Activated CD4-positive, alpha-beta T cell treated with anti-CD3 and anti-CD28 coated beads, Interleukin-2, amount 50 U/mL, for 1 hour (primary cell): ENCODE measurements around the gene ENDOD1.

Experiments used
- DNase-seq: peaks from one replicate; pipeline ENCODE4 v3.0.0-alpha.2; 2020

ENDOD1 gene

GRCh38 chr11:95078526-95078925 lies 11.1 kb upstream of the ENDOD1 start:
- DNase-seq = no peak

- DNase-seq = no peak
These were observed 8.6 kb upstream of the ENDOD1 start for GRCh38 chr11:95081010-95081409.

GRCh38 chr11:95081412-95081811 lies 8.2 kb upstream of the ENDOD1 start:
- no peak for DNase-seq

- no peak for DNase-seq
These were observed 7.1 kb upstream of the ENDOD1 start for GRCh38 chr11:95082576-95083001.

GRCh38 chr11:95084509-95084908 lies 5.1 kb upstream of the ENDOD1 start:
- no peak for DNase-seq

- DNase-seq = no peak
These were observed 4.4 kb upstream of the ENDOD1 start for GRCh38 chr11:95085117-95085816.

GRCh38 chr11:95086151-95086550 lies 3.5 kb upstream of the ENDOD1 start:
- DNase-seq = no peak

GRCh38 chr11:95086836-95087570 lies 2.6 kb upstream of the ENDOD1 start:
- no peak for DNase-seq

- no peak for DNase-seq
These were observed 563 bp upstream of the ENDOD1 start for GRCh38 chr11:95088946-95089619.

- DNase-seq = no peak
These were observed 2.1 kb downstream of the ENDOD1 start for GRCh38 chr11:95091663-95092180.

GRCh38 chr11:95092549-95093324 lies 3.1 kb downstream of the ENDOD1 start:
- DNase-seq = peak; percentile 19

GRCh38 chr11:95093548-95093947 lies 3.9 kb downstream of the ENDOD1 start:
- no peak for DNase-seq

GRCh38 chr11:95095858-95096587 lies 6.4 kb downstream of the ENDOD1 start:
- DNase-seq = no peak

- DNase-seq = no peak
These were observed 7.6 kb downstream of the ENDOD1 start for GRCh38 chr11:95097209-95097608.

- no peak for DNase-seq
These were observed 9.2 kb downstream of the ENDOD1 start for GRCh38 chr11:95098826-95099225.

GRCh38 chr11:95100191-95100648 lies 10.6 kb downstream of the ENDOD1 start:
- DNase-seq = no peak

- DNase-seq = no peak
These were observed 11.3 kb downstream of the ENDOD1 start for GRCh38 chr11:95100856-95101507.

- DNase-seq = no peak
These were observed 12.3 kb downstream of the ENDOD1 start for GRCh38 chr11:95101935-95102334.

GRCh38 chr11:95102733-95103132 lies 13.1 kb downstream of the ENDOD1 start:
- no peak for DNase-seq

- DNase-seq = no peak
These were observed 14.1 kb downstream of the ENDOD1 start for GRCh38 chr11:95103701-95104100.

GRCh38 chr11:95104121-95104830 lies 14.6 kb downstream of the ENDOD1 start:
- DNase-seq = no peak
